HepG2 (cell line): Measurements from ENCODE around the gene RPS6KB1. TPM values are rescaled to one million over a fixed set of nuclear protein-coding genes. Genes with fewer than 3 reads are reported as not detected.

Experiments used
- HOXA3 ChIP-seq: sonication (generic); formaldehyde crosslinking; IDR thresholded peaks from 2 replicates; pipeline ENCODE4 v1.5.0; 2020; ENCODE audit warnings: missing genetic modification reagents
- KMT2B ChIP-seq: IDR thresholded peaks from 2 replicates; pipeline ENCODE4 v1.6.1; 2016; ENCODE audit warnings: missing genetic modification reagents, missing compliant biosample characterization
- MTF2 ChIP-seq: sonication (generic); formaldehyde crosslinking; IDR thresholded peaks from 2 replicates; pipeline ENCODE4 v1.5.0; 2020; ENCODE audit warnings: missing genetic modification reagents, borderline replicate concordance
- NCOR1 ChIP-seq: fragments of 200-600 bp; sonication (generic); IDR thresholded peaks from 2 replicates; pipeline ENCODE4 v1.7.0; 2017; ENCODE audit warnings: antibody characterized with exemption, low read length, borderline replicate concordance
- NFKB2 ChIP-seq: sonication (generic); formaldehyde crosslinking; IDR thresholded peaks from 2 replicates; pipeline ENCODE4 v1.4.0; 2020; ENCODE audit warnings: missing genetic modification reagents, borderline replicate concordance
- PHB2 ChIP-seq: fragments of 450-650 bp; IDR thresholded peaks from 2 replicates; pipeline ENCODE4 v1.6.1; 2018; ENCODE audit not compliant: partially characterized antibody
- PHF5A ChIP-seq: IDR thresholded peaks from one replicate; pipeline ENCODE4 v1.6.1; 2018; ENCODE audit warnings: low read depth, missing genetic modification reagents; ENCODE audit not compliant: unreplicated experiment
- SIX4 ChIP-seq: sonication (generic); formaldehyde crosslinking; IDR thresholded peaks from 2 replicates; pipeline ENCODE4 v1.4.0; 2020; ENCODE audit warnings: missing genetic modification reagents
- XBP1 ChIP-seq: sonication (generic); formaldehyde crosslinking; IDR thresholded peaks from 2 replicates; pipeline ENCODE4 v1.5.0; 2020; ENCODE audit warnings: missing genetic modification reagents
- XRCC5 ChIP-seq: fragments of 200-400 bp; formaldehyde crosslinking; optimal IDR thresholded peaks from 2 replicates; pipeline ENCODE3; 2017; ENCODE audit warnings: mild to moderate bottlenecking, low read length
- ZNF101 ChIP-seq: sonication (generic); formaldehyde crosslinking; IDR thresholded peaks from 2 replicates; pipeline ENCODE4 v1.4.0; 2020; ENCODE audit warnings: mild to moderate bottlenecking, low read depth, missing genetic modification reagents, borderline replicate concordance
- ZNF121 ChIP-seq: sonication (generic); formaldehyde crosslinking; IDR thresholded peaks from 2 replicates; pipeline ENCODE4 v1.5.0; 2020; ENCODE audit warnings: mild to moderate bottlenecking, missing genetic modification reagents
- ZNF20 ChIP-seq: sonication (generic); formaldehyde crosslinking; IDR thresholded peaks from 2 replicates; pipeline ENCODE4 v1.4.0; 2020; ENCODE audit warnings: mild to moderate bottlenecking, moderate library complexity, missing genetic modification reagents
- ZNF225 ChIP-seq: sonication (generic); formaldehyde crosslinking; IDR thresholded peaks from 2 replicates; pipeline ENCODE4 v1.4.0; 2020; ENCODE audit warnings: mild to moderate bottlenecking, missing genetic modification reagents
- ZNF431 ChIP-seq: sonication (generic); formaldehyde crosslinking; IDR thresholded peaks from 2 replicates; pipeline ENCODE4 v1.9.0; 2022; ENCODE audit warnings: missing genetic modification reagents, low read depth, mild to moderate bottlenecking, borderline replicate concordance
- ZNF660 ChIP-seq: sonication (generic); formaldehyde crosslinking; IDR thresholded peaks from 2 replicates; pipeline ENCODE4 v1.5.1; 2020; ENCODE audit warnings: mild to moderate bottlenecking, low read depth, missing genetic modification reagents, borderline replicate concordance
- ZNF841 ChIP-seq: sonication (generic); formaldehyde crosslinking; IDR thresholded peaks from 2 replicates; pipeline ENCODE4 v1.8.1; 2023; ENCODE audit warnings: missing genetic modification reagents, borderline replicate concordance
- ZNF883 ChIP-seq: sonication (generic); formaldehyde crosslinking; IDR thresholded peaks from 2 replicates; pipeline ENCODE4 v1.5.1; 2020; ENCODE audit warnings: mild to moderate bottlenecking, missing genetic modification reagents; ENCODE audit errors: not compliant biosample characterization
- ZNF891 ChIP-seq: sonication (generic); formaldehyde crosslinking; IDR thresholded peaks from 2 replicates; pipeline ENCODE4 v1.5.0; 2020; ENCODE audit warnings: mild to moderate bottlenecking, missing genetic modification reagents
- polyA plus RNA-seq, 8 experiments: library from polyadenylated mRNA; depleted of rRNA in 3 of 8; stranded (reverse) in 7 of 8; unstranded in 1 of 8; fragments of >200 nt; fragmentation: Illumina TruSeq in 4 of 8; extraction: Trizol in 4 of 8; gene quantifications; 2 replicates each; pipeline versions ENCODE4 v1.2.1 to v1.2.3, GENCODE V29; 2011 to 2016; ENCODE audit warnings: low read depth in 4 of 8, missing spikeins in 1 of 8, mixed read lengths in 1 of 8; ENCODE audit not compliant: insufficient read depth in 1 of 8
- total RNA-seq, 5 experiments: library from RNA; depleted of rRNA; stranded (reverse); fragments of >200 nt; fragmentation: Illumina TruSeq; extraction: Trizol; gene quantifications; 2 replicates each; pipeline ENCODE4 v1.2.3, GENCODE V29; 2016; ENCODE audit warnings: low read depth in 1 of 5
- TF ChIP-seq, protein P1 (sequence below): sonication (generic); formaldehyde crosslinking; IDR thresholded peaks from 2 replicates; pipeline ENCODE4 v1.4.0; 2020; ENCODE audit warnings: mild to moderate bottlenecking, missing genetic modification reagents
- TF ChIP-seq, protein P2 (sequence below): sonication (generic); formaldehyde crosslinking; IDR thresholded peaks from 2 replicates; pipeline ENCODE4 v1.4.0; 2020; ENCODE audit warnings: missing genetic modification reagents
- TF ChIP-seq, protein P3 (sequence below): sonication (generic); formaldehyde crosslinking; IDR thresholded peaks from 2 replicates; pipeline ENCODE4 v1.5.1; 2020; ENCODE audit warnings: missing genetic modification reagents, mild to moderate bottlenecking, borderline replicate concordance
- TF ChIP-seq, protein P4 (sequence below): sonication (generic); formaldehyde crosslinking; IDR thresholded peaks from 2 replicates; pipeline ENCODE4 v1.4.0; 2020; ENCODE audit warnings: missing genetic modification reagents, low read depth, mild to moderate bottlenecking, borderline replicate concordance

The RPS6KB1 gene
- total and polyA plus RNA-seq, 2 of the 13 experiments (the other 11 are each of a cell fraction or from before 2014, with no cell fraction given): 16.5 to 42.2 TPM

DNA sequence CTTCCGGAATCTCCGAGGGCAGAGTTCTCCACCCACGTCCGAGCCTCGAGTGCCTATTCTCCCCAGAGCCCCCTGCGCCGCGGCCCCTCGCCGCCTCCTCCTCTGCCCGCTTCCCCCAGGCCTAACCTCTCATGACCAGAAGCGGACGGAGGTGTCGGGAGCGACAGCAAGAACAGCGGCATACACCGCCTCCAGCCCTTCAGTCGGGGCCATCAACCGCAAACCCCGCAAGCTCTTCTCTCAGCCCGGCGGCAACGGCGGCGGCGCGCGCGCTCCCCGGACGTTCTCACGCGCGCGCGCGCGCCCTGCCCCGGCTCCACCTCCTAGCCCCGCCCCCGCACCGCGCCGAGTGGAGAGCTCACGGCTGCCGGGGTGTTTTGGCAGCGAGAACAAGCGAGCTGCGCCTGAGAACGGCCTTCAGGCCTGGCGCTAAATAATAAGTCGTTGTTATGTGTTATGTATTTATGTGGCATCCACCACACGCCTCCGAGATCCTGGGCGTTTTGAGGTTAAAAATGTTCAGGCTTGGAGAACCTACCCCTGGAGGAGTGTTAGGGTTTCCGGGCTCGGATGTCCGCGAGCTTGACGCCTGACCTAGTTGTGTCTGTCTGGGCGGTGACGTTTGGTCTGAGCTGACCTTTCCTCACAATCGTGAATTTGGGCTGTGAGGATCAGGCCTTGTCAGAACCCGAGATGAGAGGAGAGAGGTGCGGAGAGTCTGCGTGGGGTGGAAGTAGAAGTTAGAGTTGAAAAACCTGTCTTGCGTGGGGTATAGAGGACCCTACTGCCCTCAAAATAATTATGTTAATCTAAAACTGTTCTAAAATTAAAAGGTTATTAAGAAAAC, 71.8 kb downstream of the RPS6KB1 start, which contains the start of gene RNFT1 (continued):
- TF ChIP-seq, protein P1, sequence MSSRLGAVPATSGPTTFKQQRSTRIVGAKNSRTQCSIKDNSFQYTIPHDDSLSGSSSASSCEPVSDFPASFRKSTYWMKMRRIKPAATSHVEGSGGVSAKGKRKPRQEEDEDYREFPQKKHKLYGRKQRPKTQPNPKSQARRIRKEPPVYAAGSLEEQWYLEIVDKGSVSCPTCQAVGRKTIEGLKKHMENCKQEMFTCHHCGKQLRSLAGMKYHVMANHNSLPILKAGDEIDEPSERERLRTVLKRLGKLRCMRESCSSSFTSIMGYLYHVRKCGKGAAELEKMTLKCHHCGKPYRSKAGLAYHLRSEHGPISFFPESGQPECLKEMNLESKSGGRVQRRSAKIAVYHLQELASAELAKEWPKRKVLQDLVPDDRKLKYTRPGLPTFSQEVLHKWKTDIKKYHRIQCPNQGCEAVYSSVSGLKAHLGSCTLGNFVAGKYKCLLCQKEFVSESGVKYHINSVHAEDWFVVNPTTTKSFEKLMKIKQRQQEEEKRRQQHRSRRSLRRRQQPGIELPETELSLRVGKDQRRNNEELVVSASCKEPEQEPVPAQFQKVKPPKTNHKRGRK (CRISPR knock-in tag): peak; percentile 68; the same call in 1 of the 2 replicates
- TF ChIP-seq ZNF101 (no peak), ZNF891 (0 out of 2 replicates have a peak, but pooled peaks have one; percentile 51), HOXA3 (peak; percentile 17; the same call in 1 of the 2 replicates), MTF2 (CRISPR knock-in tag) (peak; percentile 93; the same call in 1 of the 2 replicates), ZNF883 (CRISPR knock-in tag) (no peak), PHB2 (no peak), XBP1 (CRISPR knock-in tag) (no peak), NCOR1 (no peak; the same call in 1 of the 2 replicates), ZNF225 (CRISPR knock-in tag) (peak; percentile 80; the same call in 1 of the 2 replicates), XRCC5 (peak; percentile 89), ZNF841 (CRISPR knock-in tag) (no peak), KMT2B (CRISPR knock-in tag) (peak; percentile 87), ZNF121 (CRISPR knock-in tag) (no peak), SIX4 (CRISPR knock-in tag) (0 out of 2 replicates have a peak, but pooled peaks have one; percentile 7), PHF5A (CRISPR knock-in tag) (no peak), ZNF431 (no peak), NFKB2 (CRISPR knock-in tag) (peak; percentile 91; the same call in 1 of the 2 replicates), ZNF20 (CRISPR knock-in tag) (no peak), ZNF660 (no peak)
- TF ChIP-seq, protein P2, sequence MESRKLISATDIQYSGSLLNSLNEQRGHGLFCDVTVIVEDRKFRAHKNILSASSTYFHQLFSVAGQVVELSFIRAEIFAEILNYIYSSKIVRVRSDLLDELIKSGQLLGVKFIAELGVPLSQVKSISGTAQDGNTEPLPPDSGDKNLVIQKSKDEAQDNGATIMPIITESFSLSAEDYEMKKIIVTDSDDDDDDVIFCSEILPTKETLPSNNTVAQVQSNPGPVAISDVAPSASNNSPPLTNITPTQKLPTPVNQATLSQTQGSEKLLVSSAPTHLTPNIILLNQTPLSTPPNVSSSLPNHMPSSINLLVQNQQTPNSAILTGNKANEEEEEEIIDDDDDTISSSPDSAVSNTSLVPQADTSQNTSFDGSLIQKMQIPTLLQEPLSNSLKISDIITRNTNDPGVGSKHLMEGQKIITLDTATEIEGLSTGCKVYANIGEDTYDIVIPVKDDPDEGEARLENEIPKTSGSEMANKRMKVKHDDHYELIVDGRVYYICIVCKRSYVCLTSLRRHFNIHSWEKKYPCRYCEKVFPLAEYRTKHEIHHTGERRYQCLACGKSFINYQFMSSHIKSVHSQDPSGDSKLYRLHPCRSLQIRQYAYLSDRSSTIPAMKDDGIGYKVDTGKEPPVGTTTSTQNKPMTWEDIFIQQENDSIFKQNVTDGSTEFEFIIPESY (CRISPR knock-in tag): 0 out of 2 replicates have a peak, but pooled peaks have one; percentile 53
- TF ChIP-seq, protein P3, sequence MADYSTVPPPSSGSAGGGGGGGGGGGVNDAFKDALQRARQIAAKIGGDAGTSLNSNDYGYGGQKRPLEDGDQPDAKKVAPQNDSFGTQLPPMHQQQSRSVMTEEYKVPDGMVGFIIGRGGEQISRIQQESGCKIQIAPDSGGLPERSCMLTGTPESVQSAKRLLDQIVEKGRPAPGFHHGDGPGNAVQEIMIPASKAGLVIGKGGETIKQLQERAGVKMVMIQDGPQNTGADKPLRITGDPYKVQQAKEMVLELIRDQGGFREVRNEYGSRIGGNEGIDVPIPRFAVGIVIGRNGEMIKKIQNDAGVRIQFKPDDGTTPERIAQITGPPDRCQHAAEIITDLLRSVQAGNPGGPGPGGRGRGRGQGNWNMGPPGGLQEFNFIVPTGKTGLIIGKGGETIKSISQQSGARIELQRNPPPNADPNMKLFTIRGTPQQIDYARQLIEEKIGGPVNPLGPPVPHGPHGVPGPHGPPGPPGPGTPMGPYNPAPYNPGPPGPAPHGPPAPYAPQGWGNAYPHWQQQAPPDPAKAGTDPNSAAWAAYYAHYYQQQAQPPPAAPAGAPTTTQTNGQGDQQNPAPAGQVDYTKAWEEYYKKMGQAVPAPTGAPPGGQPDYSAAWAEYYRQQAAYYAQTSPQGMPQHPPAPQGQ: no peak
- TF ChIP-seq, protein P4, sequence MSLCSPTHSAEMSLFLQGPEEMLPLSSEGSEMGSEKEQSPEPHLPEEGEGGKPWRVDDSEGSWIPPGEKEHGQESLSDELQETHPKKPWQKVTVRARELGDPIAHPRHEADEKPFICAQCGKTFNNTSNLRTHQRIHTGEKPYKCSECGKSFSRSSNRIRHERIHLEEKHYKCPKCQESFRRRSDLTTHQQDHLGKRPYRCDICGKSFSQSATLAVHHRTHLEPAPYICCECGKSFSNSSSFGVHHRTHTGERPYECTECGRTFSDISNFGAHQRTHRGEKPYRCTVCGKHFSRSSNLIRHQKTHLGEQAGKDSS: peak; percentile 87; the same call in 1 of the 2 replicates
